Measurements from ENCODE around the gene SIL1. TPM values are rescaled to one million over a fixed set of nuclear protein-coding genes. Genes with fewer than 3 reads are reported as not detected.

SIL1 gene
- total RNA-seq, 3 donors from 2014 or later (not counting 1 experiment from before 2014, with no cell fraction given): 16.9 to 22.5 (median 22.4) TPM

DNA sequence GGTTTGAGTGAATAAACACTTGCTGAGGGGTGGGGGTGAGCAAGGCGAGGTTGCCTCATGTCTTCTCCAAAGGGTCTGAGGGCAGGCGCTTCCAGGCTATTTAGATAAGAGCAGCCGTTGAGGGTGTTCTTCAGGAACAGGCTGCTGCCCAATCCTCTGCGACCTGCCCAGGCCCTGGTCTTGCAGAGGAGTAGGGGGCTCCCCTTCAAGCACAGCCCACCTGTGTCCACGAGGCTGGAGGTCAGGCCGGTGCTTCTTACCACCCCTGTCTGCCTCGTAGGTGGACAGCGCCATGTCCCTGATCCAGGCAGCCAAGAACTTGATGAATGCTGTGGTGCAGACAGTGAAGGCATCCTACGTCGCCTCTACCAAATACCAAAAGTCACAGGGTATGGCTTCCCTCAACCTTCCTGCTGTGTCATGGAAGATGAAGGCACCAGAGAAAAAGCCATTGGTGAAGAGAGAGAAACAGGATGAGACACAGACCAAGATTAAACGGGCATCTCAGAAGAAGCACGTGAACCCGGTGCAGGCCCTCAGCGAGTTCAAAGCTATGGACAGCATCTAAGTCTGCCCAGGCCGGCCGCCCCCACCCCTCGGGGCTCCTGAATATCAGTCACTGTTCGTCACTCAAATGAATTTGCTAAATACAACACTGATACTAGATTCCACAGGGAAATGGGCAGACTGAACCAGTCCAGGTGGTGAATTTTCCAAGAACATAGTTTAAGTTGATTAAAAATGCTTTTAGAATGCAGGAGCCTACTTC, 264.5 kb downstream of the SIL1 start:
- H3K4me1 ChIP-seq (ENCODE audit: control insufficient read depth, insufficient read depth, low read length): no peaks in the 10 kb centered on the region
- H3K4me3 Mint-ChIP-seq: no peak overlapping the region

DNA sequence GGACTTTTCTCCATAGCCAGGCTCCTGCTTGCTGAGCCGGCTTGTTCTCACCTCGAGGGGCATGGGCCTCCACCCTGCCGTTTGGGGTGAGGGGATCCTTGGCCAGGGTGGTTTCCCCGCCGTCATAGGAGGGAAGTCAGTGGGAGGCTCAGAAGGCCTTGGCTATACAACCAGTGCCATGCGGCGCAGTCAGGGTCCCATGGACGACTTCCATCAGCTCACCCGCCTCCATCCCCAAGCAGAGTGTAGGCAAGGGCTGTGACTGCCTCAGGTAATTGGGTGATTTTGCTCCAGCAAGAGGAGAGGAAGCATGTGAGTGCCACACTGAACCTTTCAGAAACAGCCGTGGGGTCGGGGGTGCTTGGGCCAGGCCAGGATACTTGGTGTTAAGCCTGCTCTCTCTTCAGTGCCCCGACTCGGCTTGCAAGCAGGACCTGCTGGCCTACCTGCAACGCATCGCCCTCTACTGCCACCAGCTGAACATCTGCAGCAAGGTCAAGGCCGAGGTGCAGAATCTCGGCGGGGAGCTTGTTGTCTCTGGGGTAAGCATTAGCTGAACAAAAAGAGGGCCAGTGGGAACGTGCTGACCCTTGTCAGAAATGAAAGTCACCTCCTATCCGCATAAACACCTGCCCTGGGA, 265.9 kb downstream of the SIL1 start:
- 97% methylated on average over 20 of the region's 20 CpGs for WGBS (ENCODE audit: insufficient coverage)
- Mint-ChIP-seq H3K27ac (no peak overlapping the region), H3K9me3 (no peaks in the 10 kb centered on the region), H3K27me3 (ENCODE audit: low read depth in 2 of 2) (no peaks in the 10 kb centered on the region), H3K4me1 (no peaks in the 10 kb centered on the region), H3K4me3 (no peak overlapping the region), H3K36me3 (peaks cover 6% of the 10 kb centered on the region)
- Histone ChIP-seq H3K27ac (ENCODE audit: low read length) (no peak overlapping the region), H3K4me3 (ENCODE audit: low read length) (no peak overlapping the region), H3K4me1 (ENCODE audit: control insufficient read depth, insufficient read depth, low read length) (no peaks in the 10 kb centered on the region), H3K36me3 (ENCODE audit: control insufficient read depth, insufficient read depth, low read length) (peaks cover 4% of the 10 kb centered on the region), H3K9me3 (ENCODE audit: control insufficient read depth, insufficient read depth, low read length) (no peaks in the 10 kb centered on the region), H3K27me3 (ENCODE audit: control insufficient read depth, insufficient read depth, low read length) (no peaks in the 10 kb centered on the region)
- intact Hi-C loops (cut with micrococcal nuclease): no loop called here
- no peak for ATAC-seq
- TF ChIP-seq, protein P1, sequence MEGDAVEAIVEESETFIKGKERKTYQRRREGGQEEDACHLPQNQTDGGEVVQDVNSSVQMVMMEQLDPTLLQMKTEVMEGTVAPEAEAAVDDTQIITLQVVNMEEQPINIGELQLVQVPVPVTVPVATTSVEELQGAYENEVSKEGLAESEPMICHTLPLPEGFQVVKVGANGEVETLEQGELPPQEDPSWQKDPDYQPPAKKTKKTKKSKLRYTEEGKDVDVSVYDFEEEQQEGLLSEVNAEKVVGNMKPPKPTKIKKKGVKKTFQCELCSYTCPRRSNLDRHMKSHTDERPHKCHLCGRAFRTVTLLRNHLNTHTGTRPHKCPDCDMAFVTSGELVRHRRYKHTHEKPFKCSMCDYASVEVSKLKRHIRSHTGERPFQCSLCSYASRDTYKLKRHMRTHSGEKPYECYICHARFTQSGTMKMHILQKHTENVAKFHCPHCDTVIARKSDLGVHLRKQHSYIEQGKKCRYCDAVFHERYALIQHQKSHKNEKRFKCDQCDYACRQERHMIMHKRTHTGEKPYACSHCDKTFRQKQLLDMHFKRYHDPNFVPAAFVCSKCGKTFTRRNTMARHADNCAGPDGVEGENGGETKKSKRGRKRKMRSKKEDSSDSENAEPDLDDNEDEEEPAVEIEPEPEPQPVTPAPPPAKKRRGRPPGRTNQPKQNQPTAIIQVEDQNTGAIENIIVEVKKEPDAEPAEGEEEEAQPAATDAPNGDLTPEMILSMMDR (IDR thresholded peaks at IDR 0.05): no peak
- no peak for DNase-seq

More for the DNA sequence above, 264.5 kb downstream of the SIL1 start:
- Histone ChIP-seq H3K27ac (ENCODE audit: low read length) (no peak overlapping the region), H3K27me3 (ENCODE audit: control insufficient read depth, insufficient read depth, low read length) (no peaks in the 10 kb centered on the region), H3K36me3 (ENCODE audit: control insufficient read depth, insufficient read depth, low read length) (peaks cover 4% of the 10 kb centered on the region), H3K9me3 (ENCODE audit: control insufficient read depth, insufficient read depth, low read length) (no peaks in the 10 kb centered on the region), H3K4me3 (ENCODE audit: low read length) (no peak overlapping the region)
- Mint-ChIP-seq H3K27ac (no peak overlapping the region), H3K4me1 (peaks cover 7 to 8% of the 10 kb centered on the region in 2 donors), H3K36me3 (peaks cover 6% of the 10 kb centered on the region), H3K9me3 (no peaks in the 10 kb centered on the region), H3K27me3 (ENCODE audit: low read depth in 2 of 2) (no peaks in the 10 kb centered on the region)
- 95% methylated on average over 16 of the region's 18 CpGs for WGBS (ENCODE audit: insufficient coverage)
- intact Hi-C loops (cut with micrococcal nuclease): no loop called here
- DNase-seq (no peak), ATAC-seq (no peak)
- TF ChIP-seq, protein P1 (IDR thresholded peaks at IDR 0.05): no peak

GRCh38 chr5:138930371-138931097, 267.6 kb downstream of the SIL1 start:
- H3K36me3 ChIP-seq (ENCODE audit: control insufficient read depth, insufficient read depth, low read length): peaks cover 6% of the 10 kb centered on the region
- Mint-ChIP-seq H3K36me3 (peaks cover 6% of the 10 kb centered on the region), H3K4me3 (no peak overlapping the region), H3K4me1 (peaks cover 0 to 6% of the 10 kb centered on the region in 2 donors), H3K27me3 (ENCODE audit: low read depth in 2 of 2) (no peaks in the 10 kb centered on the region), H3K27ac (no peak overlapping the region), H3K9me3 (no peaks in the 10 kb centered on the region)
- DNase-seq: no peak
- WGBS (ENCODE audit: insufficient coverage): 95% methylated on average over 10 of the region's 10 CpGs
- no peaks in the 10 kb centered on the region for H3K9me3 ChIP-seq (ENCODE audit: control insufficient read depth, insufficient read depth, low read length)
- H3K27ac ChIP-seq (ENCODE audit: low read length): no peak overlapping the region
- H3K27me3 ChIP-seq (ENCODE audit: control insufficient read depth, insufficient read depth, low read length): no peaks in the 10 kb centered on the region
- H3K4me1 ChIP-seq (ENCODE audit: control insufficient read depth, insufficient read depth, low read length): no peaks in the 10 kb centered on the region
- intact Hi-C loops (cut with micrococcal nuclease): no loop called here
- no peak for ATAC-seq
- TF ChIP-seq, protein P1 (IDR thresholded peaks at IDR 0.05): no peak
- H3K4me3 ChIP-seq (ENCODE audit: low read length): no peak overlapping the region

Measured in natural killer cell (primary cell).